WTC11 (cell line): ENCODE data around the gene SLC25A17.

ENCODE experiments used
- NFE2L1 ChIP-seq: sonication (generic); formaldehyde crosslinking; IDR thresholded peaks from 2 replicates; pipeline ENCODE4 v1.8.1; 2023; ENCODE audit warnings: missing genetic modification reagents
- TF ChIP-seq, protein P1 (sequence below): fragments of 200-600 bp; IDR thresholded peaks from 2 replicates; pipeline ENCODE4 v1.8.0; 2022; ENCODE audit warnings: antibody characterized with exemption
- TF ChIP-seq, protein P2 (sequence below): sonication (generic); formaldehyde crosslinking; IDR thresholded peaks from 2 replicates; pipeline ENCODE4 v1.8.1; 2023; ENCODE audit warnings: mild to moderate bottlenecking, missing genetic modification reagents, moderate library complexity

DNA sequence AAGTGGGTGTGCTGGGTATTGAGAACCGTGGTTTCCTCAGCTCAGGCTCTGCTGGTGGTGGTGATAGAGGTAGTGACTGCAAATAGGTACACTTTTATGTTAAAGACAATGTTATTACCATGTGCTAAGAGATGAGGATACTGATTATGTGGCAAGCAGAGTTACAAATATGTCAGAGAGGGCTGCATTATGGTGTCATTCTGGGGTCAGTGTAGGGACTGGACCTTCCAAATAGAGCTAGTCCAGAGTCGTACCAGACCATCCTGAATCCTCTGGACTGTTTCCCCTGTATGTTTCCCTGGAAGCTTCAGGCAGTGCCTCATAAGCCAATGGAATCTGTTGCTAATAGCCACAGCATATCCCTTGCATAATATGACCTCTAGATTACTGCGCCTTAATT lies 42.9 kb upstream of the SLC25A17 start, which contains the start of gene DNAJB7:
- TF ChIP-seq, protein P1, sequence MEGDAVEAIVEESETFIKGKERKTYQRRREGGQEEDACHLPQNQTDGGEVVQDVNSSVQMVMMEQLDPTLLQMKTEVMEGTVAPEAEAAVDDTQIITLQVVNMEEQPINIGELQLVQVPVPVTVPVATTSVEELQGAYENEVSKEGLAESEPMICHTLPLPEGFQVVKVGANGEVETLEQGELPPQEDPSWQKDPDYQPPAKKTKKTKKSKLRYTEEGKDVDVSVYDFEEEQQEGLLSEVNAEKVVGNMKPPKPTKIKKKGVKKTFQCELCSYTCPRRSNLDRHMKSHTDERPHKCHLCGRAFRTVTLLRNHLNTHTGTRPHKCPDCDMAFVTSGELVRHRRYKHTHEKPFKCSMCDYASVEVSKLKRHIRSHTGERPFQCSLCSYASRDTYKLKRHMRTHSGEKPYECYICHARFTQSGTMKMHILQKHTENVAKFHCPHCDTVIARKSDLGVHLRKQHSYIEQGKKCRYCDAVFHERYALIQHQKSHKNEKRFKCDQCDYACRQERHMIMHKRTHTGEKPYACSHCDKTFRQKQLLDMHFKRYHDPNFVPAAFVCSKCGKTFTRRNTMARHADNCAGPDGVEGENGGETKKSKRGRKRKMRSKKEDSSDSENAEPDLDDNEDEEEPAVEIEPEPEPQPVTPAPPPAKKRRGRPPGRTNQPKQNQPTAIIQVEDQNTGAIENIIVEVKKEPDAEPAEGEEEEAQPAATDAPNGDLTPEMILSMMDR = no peak
- TF ChIP-seq NFE2L1 (CRISPR knock-in tag) = no peak
- TF ChIP-seq, protein P2, sequence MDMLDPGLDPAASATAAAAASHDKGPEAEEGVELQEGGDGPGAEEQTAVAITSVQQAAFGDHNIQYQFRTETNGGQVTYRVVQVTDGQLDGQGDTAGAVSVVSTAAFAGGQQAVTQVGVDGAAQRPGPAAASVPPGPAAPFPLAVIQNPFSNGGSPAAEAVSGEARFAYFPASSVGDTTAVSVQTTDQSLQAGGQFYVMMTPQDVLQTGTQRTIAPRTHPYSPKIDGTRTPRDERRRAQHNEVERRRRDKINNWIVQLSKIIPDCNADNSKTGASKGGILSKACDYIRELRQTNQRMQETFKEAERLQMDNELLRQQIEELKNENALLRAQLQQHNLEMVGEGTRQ (CRISPR knock-in tag) = no peak
